Measurements from ENCODE around the gene CDC25A.
"Not testable (repeated sequence)": the region's sequence is repeated elsewhere in the genome, so short reads cannot be mapped to it uniquely, and the experiment has no call there.

The CDC25A gene

GRCh38 chr3:48215876-48216275, 27.7 kb upstream of the CDC25A start:
- no peak for DNase-seq (ENCODE audit: low read depth)
- no peak overlapping the region for H3K4me3 ChIP-seq (ENCODE audit: low read depth, low read length)
- no peak for TF ChIP-seq CTCF (IDR thresholded peaks at IDR 0.05; ENCODE audit: insufficient read depth, low read depth, low read length, missing control alignments)

- no peak for TF ChIP-seq CTCF (IDR thresholded peaks at IDR 0.05; ENCODE audit: insufficient read depth, low read depth, low read length, missing control alignments)
- H3K4me3 ChIP-seq (ENCODE audit: low read depth, low read length): no peak overlapping the region
- no peak for DNase-seq (ENCODE audit: low read depth)
Observed at GRCh38 chr3:48215466-48215865, 27.2 kb upstream of the CDC25A start.

GRCh38 chr3:48215019-48215418, 26.8 kb upstream of the CDC25A start:
- no peak for DNase-seq (ENCODE audit: low read depth)
- no peak for TF ChIP-seq CTCF (IDR thresholded peaks at IDR 0.05; ENCODE audit: insufficient read depth, low read depth, low read length, missing control alignments)
- H3K4me3 ChIP-seq (ENCODE audit: low read depth, low read length): no peak overlapping the region

GRCh38 chr3:48214225-48214624, 26.0 kb upstream of the CDC25A start:
- no peak for TF ChIP-seq CTCF (IDR thresholded peaks at IDR 0.05; ENCODE audit: insufficient read depth, low read depth, low read length, missing control alignments)
- DNase-seq (ENCODE audit: low read depth): no peak

GRCh38 chr3:48211776-48212175, 23.6 kb upstream of the CDC25A start:
- not testable (repeated sequence) for H3K4me3 ChIP-seq (ENCODE audit: low read depth, low read length); DNase-seq (ENCODE audit: low read depth)

More at GRCh38 chr3:48214225-48214624, 26.0 kb upstream of the CDC25A start:
- H3K4me3 ChIP-seq (ENCODE audit: low read depth, low read length): no peak overlapping the region

GRCh38 chr3:48210534-48210933, 22.3 kb upstream of the CDC25A start:
- H3K4me3 ChIP-seq (ENCODE audit: low read depth, low read length); DNase-seq (ENCODE audit: low read depth): not testable (repeated sequence)

- TF ChIP-seq CTCF (IDR thresholded peaks at IDR 0.05; ENCODE audit: insufficient read depth, low read depth, low read length, missing control alignments): no peak
- H3K4me3 ChIP-seq (ENCODE audit: low read depth, low read length): no peak overlapping the region
- DNase-seq (ENCODE audit: low read depth): no peak
Observed at GRCh38 chr3:48209445-48209844, 21.2 kb upstream of the CDC25A start.

- no peak overlapping the region for H3K4me3 ChIP-seq (ENCODE audit: low read depth, low read length)
- DNase-seq (ENCODE audit: low read depth): no peak
- no peak for TF ChIP-seq CTCF (IDR thresholded peaks at IDR 0.05; ENCODE audit: insufficient read depth, low read depth, low read length, missing control alignments)
Observed at GRCh38 chr3:48208076-48208475, 19.9 kb upstream of the CDC25A start.

All from GM12865 (cell line).